Osteoblast (primary cell): ENCODE results near the gene FMN1. TPM values are rescaled to one million over a fixed set of nuclear protein-coding genes. Genes with fewer than 3 reads are reported as not detected.
A peak's percentile ranks its signal among the peaks of the same experiment; 100 is the strongest.

Experiments used
- DNase-seq: peaks from one replicate; pipeline ENCODE4 v3.0.0; 2011; ENCODE audit warnings: low spot score, mixed read lengths; ENCODE audit not compliant: insufficient read length; ENCODE audit errors: missing footprints
- H2AFZ ChIP-seq: 2 replicates; pipeline ENCODE4 v1.6.0; 2011; ENCODE audit warnings: mild to moderate bottlenecking, low read length
- H3K27ac ChIP-seq: 2 replicates; pipeline ENCODE4 v1.5.1; 2011; ENCODE audit warnings: mild to moderate bottlenecking, low read depth, low read length, moderate library complexity
- H3K27me3 ChIP-seq: 2 replicates; pipeline ENCODE4 v1.6.0; 2012; ENCODE audit warnings: mild to moderate bottlenecking, control low read depth, inconsistent platforms, low read length, moderate library complexity; ENCODE audit not compliant: insufficient read depth
- H3K36me3 ChIP-seq: 2 replicates; pipeline ENCODE4 v1.5.1; 2011; ENCODE audit warnings: mild to moderate bottlenecking, low read length, control low read depth, moderate library complexity; ENCODE audit not compliant: insufficient read depth
- H3K4me1 ChIP-seq: 2 replicates; pipeline ENCODE4 v1.5.1; 2011; ENCODE audit warnings: mild to moderate bottlenecking, low read length, control low read depth, moderate library complexity; ENCODE audit not compliant: insufficient read depth
- H3K4me2 ChIP-seq: 2 replicates; pipeline ENCODE4 v1.6.0; 2011; ENCODE audit warnings: mild to moderate bottlenecking, low read length; ENCODE audit not compliant: insufficient read depth
- H3K4me3 ChIP-seq: fragments of 200-600 bp; sonication (generic); 3 replicates; pipeline ENCODE4 v1.5.1; 2012; ENCODE audit warnings: mild to moderate bottlenecking, low read length, inconsistent platforms; ENCODE audit not compliant: insufficient read depth
- H3K79me2 ChIP-seq: 2 replicates; pipeline ENCODE4 v1.6.0; 2012; ENCODE audit warnings: mild to moderate bottlenecking, low read length, control low read depth, inconsistent platforms; ENCODE audit not compliant: insufficient read depth
- H3K9me3 ChIP-seq: 2 replicates; pipeline ENCODE4 v1.5.1; 2011; ENCODE audit warnings: low read depth, low read length, control low read depth
- H4K20me1 ChIP-seq: 2 replicates; pipeline ENCODE4 v1.6.0; 2012; ENCODE audit warnings: mild to moderate bottlenecking, low read length, control low read depth; ENCODE audit not compliant: insufficient read depth
- total RNA-seq: library from RNA; depleted of rRNA; stranded (reverse); fragments of >200 nt; gene quantifications from 2 replicates; pipeline ENCODE4 v1.2.3, GENCODE V29; 2012
- TF ChIP-seq, protein P1 (sequence below): IDR thresholded peaks from 2 replicates; pipeline ENCODE4 v1.5.1; 2011; ENCODE audit warnings: mild to moderate bottlenecking, low read depth, low read length, moderate library complexity; ENCODE audit errors: extremely low read depth

The FMN1 gene
- total RNA-seq, 1 donor, result 9.0 TPM

DNA sequence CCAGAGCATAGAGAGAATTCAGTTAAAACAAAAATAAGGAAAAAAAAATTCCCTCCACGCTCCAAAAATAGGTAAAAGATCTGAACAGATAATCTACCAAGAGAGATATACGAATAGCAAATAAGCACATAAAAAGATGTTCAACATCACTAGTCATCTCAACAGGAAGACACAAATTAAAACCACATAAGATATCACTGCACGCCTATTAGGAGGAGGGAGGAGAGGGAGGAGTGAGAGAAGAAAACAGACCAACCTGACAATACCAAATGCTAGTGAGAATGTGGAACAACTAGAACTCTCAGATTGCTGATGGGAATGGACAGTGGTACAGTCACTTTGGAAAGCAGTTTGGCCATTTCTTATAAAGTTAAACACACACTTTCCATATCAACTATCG lies 212.5 kb downstream of the FMN1 start:
- no peaks in the 10 kb centered on the region for H3K36me3 ChIP-seq
- H3K4me1 ChIP-seq, result peaks cover 19% of the 10 kb centered on the region
- H3K4me3 ChIP-seq, result no peak overlapping the region
- no peak for DNase-seq
- no peaks in the 10 kb centered on the region for H3K9me3 ChIP-seq
- peak overlapping the region; percentile 3 for H3K27ac ChIP-seq
- no peak overlapping the region for H3K4me2 ChIP-seq
- peaks cover 19% of the 10 kb centered on the region for H3K79me2 ChIP-seq
- H3K27me3 ChIP-seq, result no peaks in the 10 kb centered on the region
- TF ChIP-seq, protein P1, sequence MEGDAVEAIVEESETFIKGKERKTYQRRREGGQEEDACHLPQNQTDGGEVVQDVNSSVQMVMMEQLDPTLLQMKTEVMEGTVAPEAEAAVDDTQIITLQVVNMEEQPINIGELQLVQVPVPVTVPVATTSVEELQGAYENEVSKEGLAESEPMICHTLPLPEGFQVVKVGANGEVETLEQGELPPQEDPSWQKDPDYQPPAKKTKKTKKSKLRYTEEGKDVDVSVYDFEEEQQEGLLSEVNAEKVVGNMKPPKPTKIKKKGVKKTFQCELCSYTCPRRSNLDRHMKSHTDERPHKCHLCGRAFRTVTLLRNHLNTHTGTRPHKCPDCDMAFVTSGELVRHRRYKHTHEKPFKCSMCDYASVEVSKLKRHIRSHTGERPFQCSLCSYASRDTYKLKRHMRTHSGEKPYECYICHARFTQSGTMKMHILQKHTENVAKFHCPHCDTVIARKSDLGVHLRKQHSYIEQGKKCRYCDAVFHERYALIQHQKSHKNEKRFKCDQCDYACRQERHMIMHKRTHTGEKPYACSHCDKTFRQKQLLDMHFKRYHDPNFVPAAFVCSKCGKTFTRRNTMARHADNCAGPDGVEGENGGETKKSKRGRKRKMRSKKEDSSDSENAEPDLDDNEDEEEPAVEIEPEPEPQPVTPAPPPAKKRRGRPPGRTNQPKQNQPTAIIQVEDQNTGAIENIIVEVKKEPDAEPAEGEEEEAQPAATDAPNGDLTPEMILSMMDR, result no peak
- H2AFZ ChIP-seq, result no peak overlapping the region
- no peaks in the 10 kb centered on the region for H4K20me1 ChIP-seq

DNA sequence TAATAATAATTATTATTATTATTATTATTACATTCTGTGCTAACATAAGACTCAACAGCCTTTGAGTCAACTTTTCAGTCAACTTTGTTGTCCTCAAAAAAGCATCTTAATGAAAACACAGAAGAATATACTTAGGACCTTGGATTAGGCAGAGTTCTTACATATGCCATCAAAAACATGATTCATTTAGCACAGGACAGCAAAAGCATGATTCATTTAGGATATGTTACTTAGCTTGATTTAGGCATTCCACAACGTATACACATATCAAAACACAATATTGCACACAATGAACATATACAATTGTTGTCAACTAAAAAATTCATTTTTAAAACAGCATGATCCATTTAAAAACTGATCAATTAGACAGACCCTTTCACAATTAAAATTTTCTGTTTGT lies 213.0 kb downstream of the FMN1 start:
- H2AFZ ChIP-seq, result no peak overlapping the region
- DNase-seq, result peak; percentile 47
- H3K4me3 ChIP-seq, result no peak overlapping the region
- TF ChIP-seq, protein P1, result no peak
- H3K9me3 ChIP-seq, result no peaks in the 10 kb centered on the region
- H3K4me2 ChIP-seq, result no peak overlapping the region
- peaks cover 19% of the 10 kb centered on the region for H3K4me1 ChIP-seq
- peak overlapping the region; percentile 3 for H3K27ac ChIP-seq
- H4K20me1 ChIP-seq, result no peaks in the 10 kb centered on the region
- peaks cover 22% of the 10 kb centered on the region for H3K79me2 ChIP-seq
- no peaks in the 10 kb centered on the region for H3K36me3 ChIP-seq
- no peaks in the 10 kb centered on the region for H3K27me3 ChIP-seq

DNA sequence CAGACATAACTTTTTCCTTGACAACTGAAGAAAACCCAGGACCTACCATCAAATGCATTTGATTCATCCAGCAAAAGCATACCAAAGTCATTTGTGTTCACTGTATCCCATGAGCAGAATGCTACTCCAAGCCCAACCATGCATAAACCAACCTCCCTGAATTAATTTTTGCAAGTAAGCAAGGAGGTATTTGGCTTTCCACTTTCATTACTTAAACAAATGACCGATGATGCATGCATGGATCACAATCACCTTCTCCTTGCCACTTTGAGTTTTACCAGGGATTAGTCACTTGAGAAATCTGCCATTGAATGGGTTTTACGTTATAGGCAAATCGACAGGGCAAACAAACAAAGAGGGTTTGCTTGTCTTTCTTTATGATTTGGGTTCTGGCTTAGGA lies 214.8 kb downstream of the FMN1 start:
- H3K9me3 ChIP-seq, result no peaks in the 10 kb centered on the region
- TF ChIP-seq, protein P1, result no peak
- H3K4me1 ChIP-seq, result peaks cover 24% of the 10 kb centered on the region
- no peak overlapping the region for H2AFZ ChIP-seq
- H3K27me3 ChIP-seq, result no peaks in the 10 kb centered on the region
- H3K4me2 ChIP-seq, result peak overlapping the region; percentile 72
- DNase-seq, result peak; percentile 94
- peaks cover 29% of the 10 kb centered on the region for H3K79me2 ChIP-seq
- H3K36me3 ChIP-seq, result no peaks in the 10 kb centered on the region
- peak overlapping the region; percentile 36 for H3K4me3 ChIP-seq
- H3K27ac ChIP-seq, result peak overlapping the region; percentile 91
- H4K20me1 ChIP-seq, result no peaks in the 10 kb centered on the region

DNA sequence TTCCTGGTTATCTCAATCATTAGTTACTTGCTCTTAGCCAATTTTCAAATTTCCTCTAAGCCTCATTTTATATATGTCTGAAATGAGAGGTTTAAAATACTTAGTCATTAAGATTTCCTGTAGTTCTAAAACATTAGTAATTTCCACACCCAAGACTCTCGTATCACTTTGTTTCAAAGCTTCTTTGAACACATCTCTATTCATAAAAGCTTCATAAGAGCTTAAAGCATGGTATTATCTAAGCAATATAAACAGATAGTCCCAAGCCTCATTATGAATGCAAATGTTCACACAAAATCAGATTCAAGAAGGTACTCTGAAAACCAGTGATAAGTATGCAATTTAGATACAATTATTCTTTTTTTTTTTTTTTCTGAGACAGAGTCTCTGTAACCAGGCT lies 217.0 kb downstream of the FMN1 start:
- no peak for DNase-seq
- peaks cover 24% of the 10 kb centered on the region for H3K4me1 ChIP-seq
- no peaks in the 10 kb centered on the region for H3K27me3 ChIP-seq
- no peak overlapping the region for H3K27ac ChIP-seq
- TF ChIP-seq, protein P1, result no peak
- H3K4me3 ChIP-seq, result no peak overlapping the region
- H3K36me3 ChIP-seq, result no peaks in the 10 kb centered on the region
- no peak overlapping the region for H2AFZ ChIP-seq
- no peaks in the 10 kb centered on the region for H3K9me3 ChIP-seq
- peaks cover 27% of the 10 kb centered on the region for H3K79me2 ChIP-seq
- no peak overlapping the region for H3K4me2 ChIP-seq
- no peaks in the 10 kb centered on the region for H4K20me1 ChIP-seq
